ENCODE measurements around the gene IRX3.

Gene IRX3

DNA sequence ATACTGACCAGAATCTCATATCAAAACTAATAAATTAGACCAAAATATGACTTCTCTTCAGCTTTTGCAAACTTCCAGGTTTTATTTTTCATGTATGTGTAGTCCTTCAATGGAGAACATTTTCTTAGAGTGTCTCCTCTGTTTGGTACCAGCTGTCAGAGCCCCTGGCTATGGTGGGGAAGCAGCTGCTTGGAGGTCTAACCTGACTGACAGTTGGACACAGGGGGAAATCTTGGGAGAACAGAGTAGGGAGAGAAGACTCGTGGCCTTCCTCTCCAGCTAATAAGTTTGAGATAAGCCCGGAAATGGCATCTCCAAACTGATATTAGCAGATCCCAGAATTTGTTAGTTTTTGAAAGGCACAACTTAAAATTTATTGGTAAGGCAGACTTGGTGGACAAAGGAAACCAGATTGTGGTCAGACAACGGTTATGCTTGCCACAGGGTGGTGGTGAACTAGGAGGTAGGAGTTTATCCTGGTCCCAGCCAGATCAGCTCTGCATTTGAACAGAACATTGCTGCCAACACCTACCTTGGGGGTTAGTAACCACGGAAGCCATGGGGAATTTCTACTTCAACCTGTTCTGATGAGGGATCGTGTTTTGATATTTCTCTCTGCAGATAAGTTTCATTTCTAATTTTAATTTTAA, 39.2 kb upstream of the IRX3 start:
- TF ChIP-seq, protein P1, sequence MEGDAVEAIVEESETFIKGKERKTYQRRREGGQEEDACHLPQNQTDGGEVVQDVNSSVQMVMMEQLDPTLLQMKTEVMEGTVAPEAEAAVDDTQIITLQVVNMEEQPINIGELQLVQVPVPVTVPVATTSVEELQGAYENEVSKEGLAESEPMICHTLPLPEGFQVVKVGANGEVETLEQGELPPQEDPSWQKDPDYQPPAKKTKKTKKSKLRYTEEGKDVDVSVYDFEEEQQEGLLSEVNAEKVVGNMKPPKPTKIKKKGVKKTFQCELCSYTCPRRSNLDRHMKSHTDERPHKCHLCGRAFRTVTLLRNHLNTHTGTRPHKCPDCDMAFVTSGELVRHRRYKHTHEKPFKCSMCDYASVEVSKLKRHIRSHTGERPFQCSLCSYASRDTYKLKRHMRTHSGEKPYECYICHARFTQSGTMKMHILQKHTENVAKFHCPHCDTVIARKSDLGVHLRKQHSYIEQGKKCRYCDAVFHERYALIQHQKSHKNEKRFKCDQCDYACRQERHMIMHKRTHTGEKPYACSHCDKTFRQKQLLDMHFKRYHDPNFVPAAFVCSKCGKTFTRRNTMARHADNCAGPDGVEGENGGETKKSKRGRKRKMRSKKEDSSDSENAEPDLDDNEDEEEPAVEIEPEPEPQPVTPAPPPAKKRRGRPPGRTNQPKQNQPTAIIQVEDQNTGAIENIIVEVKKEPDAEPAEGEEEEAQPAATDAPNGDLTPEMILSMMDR (IDR thresholded peaks at IDR 0.05; ENCODE audit: low read depth, low read length): no peak
- no peak overlapping the region for H3K4me3 ChIP-seq (ENCODE audit: low read depth, low read length)

DNA sequence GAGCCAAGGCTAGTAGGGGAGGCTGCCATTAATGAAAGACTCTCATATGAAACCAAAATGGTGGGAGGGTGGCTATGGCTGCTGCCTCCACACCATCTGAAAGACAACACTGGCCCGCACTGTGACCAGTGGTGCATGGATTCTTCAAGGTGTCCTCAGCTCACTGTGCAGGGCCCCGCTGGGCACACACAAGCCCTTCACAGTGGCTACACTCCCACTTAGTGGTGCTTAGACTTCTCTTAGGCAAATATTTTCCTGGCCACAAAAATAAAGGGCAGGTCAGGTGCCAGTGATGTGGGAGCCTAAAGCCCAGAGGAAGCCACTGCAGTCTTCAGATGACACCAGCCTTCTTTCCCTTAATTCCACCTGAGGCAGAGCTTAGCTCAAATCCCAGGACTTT, 38.1 kb upstream of the IRX3 start:
- H3K4me3 ChIP-seq (ENCODE audit: low read depth, low read length): no peak overlapping the region
- TF ChIP-seq, protein P1 (IDR thresholded peaks at IDR 0.05; ENCODE audit: low read depth, low read length): no peak

GRCh38 chr16:54320697-54321340, 34.2 kb upstream of the IRX3 start:
- H3K4me3 ChIP-seq (ENCODE audit: low read depth, low read length): no peak overlapping the region
- TF ChIP-seq, protein P1 (IDR thresholded peaks at IDR 0.05; ENCODE audit: low read depth, low read length): no peak

GRCh38 chr16:54318941-54319340, 32.4 kb upstream of the IRX3 start:
- TF ChIP-seq, protein P1 (IDR thresholded peaks at IDR 0.05; ENCODE audit: low read depth, low read length): no peak
- H3K4me3 ChIP-seq (ENCODE audit: low read depth, low read length): no peak overlapping the region

DNA sequence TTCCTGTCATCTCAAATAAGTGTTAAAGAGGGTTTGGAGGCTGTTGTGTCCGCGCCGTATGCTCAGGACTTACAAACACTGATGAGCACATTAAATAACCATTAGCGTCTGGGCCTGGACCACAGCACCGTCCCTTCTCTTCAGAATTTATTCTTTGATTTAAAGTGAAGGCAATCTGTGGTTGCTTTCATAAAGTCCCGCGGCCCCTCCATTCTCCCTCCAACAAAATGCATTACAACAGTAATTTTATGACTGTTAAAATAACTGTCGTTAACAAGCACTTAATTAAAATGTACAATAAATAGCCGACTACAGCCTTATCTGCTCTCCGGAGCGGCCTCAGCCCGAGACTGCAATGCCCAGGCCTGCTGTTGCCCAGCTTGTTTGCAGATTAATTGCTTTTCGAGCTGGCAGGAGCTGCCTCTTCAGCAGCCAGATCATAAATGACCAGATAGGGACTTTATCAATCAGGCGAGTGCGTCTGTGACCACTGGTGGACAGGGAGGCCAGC, 30.6 kb upstream of the IRX3 start:
- TF ChIP-seq, protein P1 (IDR thresholded peaks at IDR 0.05; ENCODE audit: low read depth, low read length): no peak
- H3K4me3 ChIP-seq (ENCODE audit: low read depth, low read length): no peak overlapping the region

- H3K4me3 ChIP-seq (ENCODE audit: low read depth, low read length): no peak overlapping the region
- TF ChIP-seq, protein P1 (IDR thresholded peaks at IDR 0.05; ENCODE audit: low read depth, low read length): no peak
Observed at GRCh38 chr16:54316095-54316889, 29.7 kb upstream of the IRX3 start.

All from WI38 (cell line).